HepG2 (cell line): Measurements from ENCODE around the gene ABHD1. TPM values are rescaled to one million over a fixed set of nuclear protein-coding genes. Genes with fewer than 3 reads are reported as not detected.
A peak's percentile ranks its signal among the peaks of the same experiment; 100 is the strongest.

Experiments
- ATAC-seq: fragments of 200-7000 bp; cut with Tn5 transposase; 3 replicates; pipeline ENCODE4 v1.9.1; 2020; ENCODE audit warnings: mild to moderate bottlenecking, moderate library complexity
- BruUV-seq: library from RNA; stranded (reverse); fragments of 400-500 nt; replicated peaks from 2 replicates; lab custom pipeline; 2021; lab: Mats Ljungman, UMichigan
- CTCF ChIA-PET: fragments of 300-600 bp; formaldehyde crosslinking; extraction: SDS; loops from one replicate; lab custom pipeline; 2021; ENCODE audit warnings: low total read pairs, inconsistent platforms, low intra/inter-chr PET ratio; lab: Yijun Ruan, JAX
- POLR2A ChIA-PET: fragments of 350-600 bp; sonication (Branson Sonifier 250); formaldehyde crosslinking; loops from one replicate; lab custom pipeline; 2020; ENCODE audit warnings: antibody characterized with exemption, inconsistent platforms; lab: Yijun Ruan, JAX
- DNase-seq: peaks from one replicate; pipeline ENCODE4 v3.0.0-alpha.2; 2015; ENCODE audit warnings: low spot score
- FAIRE-seq: peaks from 3 replicates; lab custom pipeline; 2011; peaks lifted over from hg19 to GRCh38; lab: Jason Lieb, UNC
- H2AFZ ChIP-seq: one replicate; pipeline ENCODE4 v1.6.1; 2011; ENCODE audit warnings: low read length, inconsistent platforms
- H3K27ac ChIP-seq: fragments of 300-600 bp; 3 replicates; pipeline ENCODE4 v1.8.0; 2011; ENCODE audit warnings: mixed run types, mild to moderate bottlenecking, mixed read lengths, low read length, inconsistent platforms; ENCODE audit not compliant: insufficient read depth; ENCODE audit errors: extremely low read length
- H3K27me3 ChIP-seq, 2 experiments: fragments of 200-600 bp in 1 of 2; 2 replicates in 1 of 2; 3 replicates in 1 of 2; pipeline versions ENCODE4 v1.6.0 to v1.8.0; 2011; ENCODE audit warnings: low read length in 2 of 2, mild to moderate bottlenecking in 2 of 2, moderate library complexity in 2 of 2, inconsistent platforms in 1 of 2; ENCODE audit not compliant: insufficient read depth in 2 of 2, control insufficient read depth in 1 of 2
- H3K36me3 ChIP-seq, 2 experiments: fragments of 200-600 bp in 1 of 2; replicated peaks in 1 of 2; 2 replicates in 1 of 2; 3 replicates in 1 of 2; pipeline versions ENCODE4 v1.5.1 to v1.8.0; 2011; ENCODE audit warnings: low read length in 2 of 2, inconsistent platforms in 1 of 2; ENCODE audit not compliant: insufficient read depth in 2 of 2, control insufficient read depth in 1 of 2
- H3K4me1 ChIP-seq: 2 replicates; pipeline ENCODE4 v1.5.1; 2012; ENCODE audit warnings: low read length, inconsistent platforms; ENCODE audit not compliant: insufficient read depth
- H3K4me2 ChIP-seq: 2 replicates; pipeline ENCODE4 v1.6.0; 2011; ENCODE audit warnings: low read depth, low read length, inconsistent platforms
- H3K4me3 ChIP-seq, 3 experiments: fragments of 200-600 bp in 1 of 3; sonication (generic), shearing (Covaris generic) in 1 of 3; replicated peaks in 1 of 3; 2 replicates each; pipeline ENCODE4 v1.5.1; 2011 to 2016; ENCODE audit warnings: low read length in 3 of 3, inconsistent platforms in 2 of 3, low read depth in 2 of 3, mild to moderate bottlenecking in 2 of 3, control low read depth in 1 of 3, mixed read lengths in 1 of 3; ENCODE audit not compliant: insufficient read depth in 1 of 3
- H3K79me2 ChIP-seq: one replicate; pipeline ENCODE4 v1.6.1; 2011; ENCODE audit warnings: low read length, inconsistent platforms; ENCODE audit not compliant: insufficient read depth
- H3K9ac ChIP-seq: 2 replicates; pipeline ENCODE4 v1.6.0; 2011; ENCODE audit warnings: mild to moderate bottlenecking, low read depth, low read length, inconsistent platforms; ENCODE audit not compliant: insufficient read depth
- H3K9me3 ChIP-seq: 2 replicates; pipeline ENCODE4 v1.5.1; 2012; ENCODE audit warnings: mild to moderate bottlenecking, low read length
- H4K20me1 ChIP-seq: 2 replicates; pipeline ENCODE4 v1.6.0; 2011; ENCODE audit warnings: inconsistent platforms, mild to moderate bottlenecking, low read length, moderate library complexity; ENCODE audit not compliant: insufficient read depth
- CTCF ChIP-seq: sonication (generic); formaldehyde crosslinking; IDR thresholded peaks from 2 replicates; pipeline ENCODE4 v1.5.0; 2020; ENCODE audit warnings: mild to moderate bottlenecking, missing genetic modification reagents, moderate library complexity
- HMGA1 ChIP-seq: sonication (generic); formaldehyde crosslinking; conservative IDR thresholded peaks from 2 replicates; pipeline ENCODE4 v1.4.0; 2020; ENCODE audit warnings: missing genetic modification reagents
- MIER3 ChIP-seq: IDR thresholded peaks from 2 replicates; pipeline ENCODE4 v1.6.1; 2016; ENCODE audit warnings: missing compliant biosample characterization, borderline replicate concordance
- PHF8 ChIP-seq: sonication (generic); formaldehyde crosslinking; IDR thresholded peaks from 2 replicates; pipeline ENCODE4 v1.5.0; 2020; ENCODE audit warnings: missing genetic modification reagents
- PRDM10 ChIP-seq: sonication (generic); formaldehyde crosslinking; IDR thresholded peaks from 2 replicates; pipeline ENCODE4 v1.4.0; 2020; ENCODE audit warnings: low read depth, missing genetic modification reagents
- ZBTB20 ChIP-seq: sonication (generic); formaldehyde crosslinking; IDR thresholded peaks from 2 replicates; pipeline ENCODE4 v1.8.1; 2023; ENCODE audit warnings: missing genetic modification reagents, low read depth, mild to moderate bottlenecking, borderline replicate concordance
- ZBTB42 ChIP-seq: sonication (generic); formaldehyde crosslinking; IDR thresholded peaks from 2 replicates; pipeline ENCODE4 v1.5.0; 2020; ENCODE audit warnings: mild to moderate bottlenecking, missing genetic modification reagents
- ZFAT ChIP-seq: sonication (generic); formaldehyde crosslinking; conservative IDR thresholded peaks from 2 replicates; pipeline ENCODE4 v1.8.1; 2023; ENCODE audit warnings: missing genetic modification reagents, inconsistent platforms
- ZFP62 ChIP-seq: sonication (generic); formaldehyde crosslinking; IDR thresholded peaks from 2 replicates; pipeline ENCODE4 v1.4.0; 2020; ENCODE audit warnings: missing genetic modification reagents
- ZNF121 ChIP-seq: sonication (generic); formaldehyde crosslinking; IDR thresholded peaks from 2 replicates; pipeline ENCODE4 v1.5.0; 2020; ENCODE audit warnings: mild to moderate bottlenecking, missing genetic modification reagents
- ZNF260 ChIP-seq: sonication (generic); formaldehyde crosslinking; IDR thresholded peaks from 2 replicates; pipeline ENCODE4 v1.4.0; 2020; ENCODE audit warnings: missing genetic modification reagents, low read depth, mild to moderate bottlenecking, borderline replicate concordance
- ZNF550 ChIP-seq: sonication (generic); formaldehyde crosslinking; IDR thresholded peaks from 2 replicates; pipeline ENCODE4 v1.4.0; 2020; ENCODE audit warnings: mild to moderate bottlenecking, missing genetic modification reagents, borderline replicate concordance
- ZNF556 ChIP-seq: sonication (generic); formaldehyde crosslinking; IDR thresholded peaks from 2 replicates; pipeline ENCODE4 v1.4.0; 2020; ENCODE audit warnings: mild to moderate bottlenecking, missing genetic modification reagents, borderline replicate concordance
- ZNF709 ChIP-seq: sonication (generic); formaldehyde crosslinking; IDR thresholded peaks from 2 replicates; pipeline ENCODE4 v1.5.0; 2020; ENCODE audit warnings: mild to moderate bottlenecking, missing genetic modification reagents
- ZNF792 ChIP-seq: IDR thresholded peaks from 2 replicates; pipeline ENCODE4 v1.6.1; 2016
- ZNF891 ChIP-seq: sonication (generic); formaldehyde crosslinking; IDR thresholded peaks from 2 replicates; pipeline ENCODE4 v1.5.0; 2020; ENCODE audit warnings: mild to moderate bottlenecking, missing genetic modification reagents
- WGBS: methylation state at CpG from one replicate; pipeline ENCODE4 v1.1.6; 2017; ENCODE audit warnings: low lambda C conversion rate; 5-methylcytosine and 5-hydroxymethylcytosine counted together
- in situ Hi-C: cut with HindIII; loops from 2 replicates; pipeline ENCODE4 v1.10.0; 2017; ENCODE audit warnings: low pct_unique_long_range_greater_than_20kb; ENCODE audit not compliant: extremely low pct_ligation_motif_present
- intact Hi-C: fragments of 100-400 bp; cut with micrococcal nuclease; formaldehyde crosslinking; loops from one replicate; pipeline ENCODE4 v1.10.0; 2022; ENCODE audit not compliant: unreplicated experiment
- polyA plus RNA-seq, 8 experiments: library from polyadenylated mRNA; depleted of rRNA in 3 of 8; stranded (reverse) in 7 of 8; unstranded in 1 of 8; fragments of >200 nt; fragmentation: Illumina TruSeq in 4 of 8; extraction: Trizol in 4 of 8; gene quantifications; 2 replicates each; pipeline versions ENCODE4 v1.2.1 to v1.2.3, GENCODE V29; 2011 to 2016; ENCODE audit warnings: low read depth in 4 of 8, missing spikeins in 1 of 8, mixed read lengths in 1 of 8; ENCODE audit not compliant: insufficient read depth in 1 of 8
- total RNA-seq, 5 experiments: library from RNA; depleted of rRNA; stranded (reverse); fragments of >200 nt; fragmentation: Illumina TruSeq; extraction: Trizol; gene quantifications; 2 replicates each; pipeline ENCODE4 v1.2.3, GENCODE V29; 2016; ENCODE audit warnings: low read depth in 1 of 5
- TF ChIP-seq, protein P1 (sequence below): sonication (generic); formaldehyde crosslinking; IDR thresholded peaks from 2 replicates; pipeline ENCODE4 v1.4.0; 2020; ENCODE audit warnings: missing genetic modification reagents

The ABHD1 gene
- total and polyA plus RNA-seq, 2 of the 13 experiments (the other 11 are each of a cell fraction or from before 2014, with no cell fraction given): 0.04 to 0.81 TPM

GRCh38 chr2:27135478-27135955 is 11.9 kb downstream of the ABHD1 start:
- Histone ChIP-seq H3K9ac (no peak overlapping the region), H4K20me1 (no peaks in the 10 kb centered on the region; the same call in 1 of the 2 replicates), H3K9me3 (no peaks in the 10 kb centered on the region), H2AFZ (no peak overlapping the region), H3K4me2 (no peak overlapping the region), H3K4me3 (no peak overlapping the region), H3K27me3 (peaks cover 6 to 21% of the 10 kb centered on the region in 2 experiments; a peak in 3 of 5 replicates), H3K79me2 (peaks cover 22% of the 10 kb centered on the region), H3K36me3 (peaks cover 20 to 29% of the 10 kb centered on the region in 2 experiments), H3K27ac (no peak overlapping the region), H3K4me1 (peaks cover 53% of the 10 kb centered on the region)
- intact Hi-C loops (loop anchor here (2.0 kb wide), 1 partner anchor 55 kb away; no protein-coding TSS in a partner anchor), in situ Hi-C loops (no loop called here)
- TF ChIP-seq ZNF792 (CRISPR knock-in tag): no peak
- TF ChIP-seq ZBTB20 (CRISPR knock-in tag): no peak
- no peak for TF ChIP-seq MIER3 (CRISPR knock-in tag)
- no peak for TF ChIP-seq CTCF
- TF ChIP-seq ZNF556 (CRISPR knock-in tag): no peak
- TF ChIP-seq ZFAT (CRISPR knock-in tag): no peak
- TF ChIP-seq PHF8 (CRISPR knock-in tag): no peak
- no peak for TF ChIP-seq ZBTB42
- TF ChIP-seq ZNF709 (CRISPR knock-in tag): no peak
- no peak for TF ChIP-seq ZNF891 (CRISPR knock-in tag)
- 0 out of 2 replicates have a peak, but pooled peaks have one; percentile 45 for TF ChIP-seq ZNF260 (CRISPR knock-in tag)
- TF ChIP-seq HMGA1 (CRISPR knock-in tag): no peak
- no peak for TF ChIP-seq PRDM10 (CRISPR knock-in tag)
- no peak for TF ChIP-seq ZFP62 (CRISPR knock-in tag)
- TF ChIP-seq ZNF550: 0 out of 2 replicates have a peak, but pooled peaks have one; percentile 46
- no peak for TF ChIP-seq ZNF121 (CRISPR knock-in tag)
- TF ChIP-seq, protein P1, sequence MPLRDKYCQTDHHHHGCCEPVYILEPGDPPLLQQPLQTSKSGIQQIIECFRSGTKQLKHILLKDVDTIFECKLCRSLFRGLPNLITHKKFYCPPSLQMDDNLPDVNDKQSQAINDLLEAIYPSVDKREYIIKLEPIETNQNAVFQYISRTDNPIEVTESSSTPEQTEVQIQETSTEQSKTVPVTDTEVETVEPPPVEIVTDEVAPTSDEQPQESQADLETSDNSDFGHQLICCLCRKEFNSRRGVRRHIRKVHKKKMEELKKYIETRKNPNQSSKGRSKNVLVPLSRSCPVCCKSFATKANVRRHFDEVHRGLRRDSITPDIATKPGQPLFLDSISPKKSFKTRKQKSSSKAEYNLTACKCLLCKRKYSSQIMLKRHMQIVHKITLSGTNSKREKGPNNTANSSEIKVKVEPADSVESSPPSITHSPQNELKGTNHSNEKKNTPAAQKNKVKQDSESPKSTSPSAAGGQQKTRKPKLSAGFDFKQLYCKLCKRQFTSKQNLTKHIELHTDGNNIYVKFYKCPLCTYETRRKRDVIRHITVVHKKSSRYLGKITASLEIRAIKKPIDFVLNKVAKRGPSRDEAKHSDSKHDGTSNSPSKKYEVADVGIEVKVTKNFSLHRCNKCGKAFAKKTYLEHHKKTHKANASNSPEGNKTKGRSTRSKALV: no peak
- DNase-seq (no peak), ATAC-seq (no peak), FAIRE-seq (peak; percentile 15)
- ChIA-PET POLR2A (interaction anchor here (1.4 to 1.6 kb wide), 2 partner anchors 13 to 33 kb away, joined by 4 read pairs; partner anchors contain the start of gene TCF23), CTCF (no interaction called here)
- 91% methylated on average over 12 of the region's 12 CpGs for WGBS
- no TSS peak for BruUV-seq
